Measurements from ENCODE around the gene FASN. TPM values are rescaled to one million over a fixed set of nuclear protein-coding genes. Genes with fewer than 3 reads are reported as not detected.

FASN gene
- total and polyA plus RNA-seq, 2 of the 13 experiments (the other 11 are each of a cell fraction or from before 2014, with no cell fraction given): 51.7 to 101 TPM

GRCh38 chr17:82087961-82088837 is 9.8 kb downstream of the FASN start (continued):
- TF ChIP-seq, protein P1, sequence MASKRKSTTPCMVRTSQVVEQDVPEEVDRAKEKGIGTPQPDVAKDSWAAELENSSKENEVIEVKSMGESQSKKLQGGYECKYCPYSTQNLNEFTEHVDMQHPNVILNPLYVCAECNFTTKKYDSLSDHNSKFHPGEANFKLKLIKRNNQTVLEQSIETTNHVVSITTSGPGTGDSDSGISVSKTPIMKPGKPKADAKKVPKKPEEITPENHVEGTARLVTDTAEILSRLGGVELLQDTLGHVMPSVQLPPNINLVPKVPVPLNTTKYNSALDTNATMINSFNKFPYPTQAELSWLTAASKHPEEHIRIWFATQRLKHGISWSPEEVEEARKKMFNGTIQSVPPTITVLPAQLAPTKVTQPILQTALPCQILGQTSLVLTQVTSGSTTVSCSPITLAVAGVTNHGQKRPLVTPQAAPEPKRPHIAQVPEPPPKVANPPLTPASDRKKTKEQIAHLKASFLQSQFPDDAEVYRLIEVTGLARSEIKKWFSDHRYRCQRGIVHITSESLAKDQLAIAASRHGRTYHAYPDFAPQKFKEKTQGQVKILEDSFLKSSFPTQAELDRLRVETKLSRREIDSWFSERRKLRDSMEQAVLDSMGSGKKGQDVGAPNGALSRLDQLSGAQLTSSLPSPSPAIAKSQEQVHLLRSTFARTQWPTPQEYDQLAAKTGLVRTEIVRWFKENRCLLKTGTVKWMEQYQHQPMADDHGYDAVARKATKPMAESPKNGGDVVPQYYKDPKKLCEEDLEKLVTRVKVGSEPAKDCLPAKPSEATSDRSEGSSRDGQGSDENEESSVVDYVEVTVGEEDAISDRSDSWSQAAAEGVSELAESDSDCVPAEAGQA (IDR thresholded peaks at IDR 0.05; ENCODE audit: low read depth): no peak
- TF ChIP-seq, protein P1 (CRISPR knock-in tag; IDR thresholded peaks at IDR 0.05; ENCODE audit: borderline replicate concordance): no peak
- TF ChIP-seq SRSF1 (optimal IDR thresholded peaks at IDR 0.05; ENCODE audit: low read depth, low read length) (no peak), RBM22 (optimal IDR thresholded peaks at IDR 0.05; ENCODE audit: low read length) (peak; percentile 8), XBP1 (CRISPR knock-in tag; IDR thresholded peaks at IDR 0.05) (no peak)

Measured in HepG2 (cell line).